Measurements from ENCODE around the gene ARID4A.
A peak's percentile ranks its signal among the peaks of the same experiment; 100 is the strongest.

Gene ARID4A

DNA sequence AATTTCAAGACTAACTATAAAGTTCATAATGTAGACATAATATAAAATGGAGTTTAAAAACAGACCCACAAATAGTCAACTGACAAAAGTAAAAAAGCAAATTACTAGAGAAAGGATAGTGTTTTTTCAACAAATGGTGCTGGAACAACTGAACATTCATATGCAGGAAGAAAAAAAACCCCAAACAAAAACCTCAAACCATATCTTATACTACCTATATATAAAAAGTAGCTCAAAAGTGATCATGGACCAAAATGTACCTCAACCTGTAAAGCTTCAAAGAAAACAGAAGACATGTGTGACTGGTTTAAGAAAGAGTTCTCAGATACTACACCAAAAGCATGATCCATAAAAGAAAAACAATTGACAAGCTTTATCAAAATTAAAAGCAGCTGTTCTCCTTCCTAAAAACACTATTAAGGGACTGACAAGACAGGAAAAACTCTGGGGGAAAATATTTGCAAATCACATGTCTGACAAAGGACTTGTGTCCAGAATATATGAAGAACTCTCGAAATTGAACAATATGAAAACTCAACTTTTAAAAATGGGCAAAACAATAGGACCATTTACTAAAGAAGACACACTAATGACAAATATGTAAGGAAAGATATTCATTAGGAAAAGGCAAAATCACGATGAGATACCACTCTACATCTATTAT lies 22.7 kb upstream of the ARID4A start:
- no peak for TF ChIP-seq EZH2 (IDR thresholded peaks at IDR 0.05; ENCODE audit: borderline replicate concordance, low read length)
- TF ChIP-seq, protein P1, sequence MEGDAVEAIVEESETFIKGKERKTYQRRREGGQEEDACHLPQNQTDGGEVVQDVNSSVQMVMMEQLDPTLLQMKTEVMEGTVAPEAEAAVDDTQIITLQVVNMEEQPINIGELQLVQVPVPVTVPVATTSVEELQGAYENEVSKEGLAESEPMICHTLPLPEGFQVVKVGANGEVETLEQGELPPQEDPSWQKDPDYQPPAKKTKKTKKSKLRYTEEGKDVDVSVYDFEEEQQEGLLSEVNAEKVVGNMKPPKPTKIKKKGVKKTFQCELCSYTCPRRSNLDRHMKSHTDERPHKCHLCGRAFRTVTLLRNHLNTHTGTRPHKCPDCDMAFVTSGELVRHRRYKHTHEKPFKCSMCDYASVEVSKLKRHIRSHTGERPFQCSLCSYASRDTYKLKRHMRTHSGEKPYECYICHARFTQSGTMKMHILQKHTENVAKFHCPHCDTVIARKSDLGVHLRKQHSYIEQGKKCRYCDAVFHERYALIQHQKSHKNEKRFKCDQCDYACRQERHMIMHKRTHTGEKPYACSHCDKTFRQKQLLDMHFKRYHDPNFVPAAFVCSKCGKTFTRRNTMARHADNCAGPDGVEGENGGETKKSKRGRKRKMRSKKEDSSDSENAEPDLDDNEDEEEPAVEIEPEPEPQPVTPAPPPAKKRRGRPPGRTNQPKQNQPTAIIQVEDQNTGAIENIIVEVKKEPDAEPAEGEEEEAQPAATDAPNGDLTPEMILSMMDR (IDR thresholded peaks at IDR 0.05; ENCODE audit: low read length): no peak
- H3K4me3 ChIP-seq (ENCODE audit: low read depth, low read length, poor library complexity, severe bottlenecking): no peak overlapping the region
- H3F3A ChIP-seq (ENCODE audit: insufficient read depth, low read length): no peaks in the 10 kb centered on the region
- no peaks in the 10 kb centered on the region for H3K27me3 ChIP-seq (ENCODE audit: insufficient read depth, low read length)
- peaks cover 31% of the 10 kb centered on the region for H3K79me2 ChIP-seq (ENCODE audit: insufficient read depth, low read length)
- no peak overlapping the region for H3K4me2 ChIP-seq (ENCODE audit: low read length)
- peaks cover 83% of the 10 kb centered on the region for H3K36me3 ChIP-seq (ENCODE audit: insufficient read depth, low read length)
- H3K9ac ChIP-seq (ENCODE audit: low read length): no peak overlapping the region
- H3K9me3 ChIP-seq (ENCODE audit: low read length): no peaks in the 10 kb centered on the region
- peaks cover 5% of the 10 kb centered on the region for H3K4me1 ChIP-seq (ENCODE audit: insufficient read depth, low read length, severe bottlenecking)
- H4K20me1 ChIP-seq (ENCODE audit: insufficient read depth, low read length): no peaks in the 10 kb centered on the region; the same call in 1 of the 2 replicates
- H3K27ac ChIP-seq (ENCODE audit: low read depth, low read length, poor library complexity, severe bottlenecking): peak overlapping the region; percentile 23
- no peak overlapping the region for H2AFZ ChIP-seq (ENCODE audit: low read length)
- no peaks in the 10 kb centered on the region for H3K9me2 ChIP-seq (ENCODE audit: low read depth, low read length)

DNA sequence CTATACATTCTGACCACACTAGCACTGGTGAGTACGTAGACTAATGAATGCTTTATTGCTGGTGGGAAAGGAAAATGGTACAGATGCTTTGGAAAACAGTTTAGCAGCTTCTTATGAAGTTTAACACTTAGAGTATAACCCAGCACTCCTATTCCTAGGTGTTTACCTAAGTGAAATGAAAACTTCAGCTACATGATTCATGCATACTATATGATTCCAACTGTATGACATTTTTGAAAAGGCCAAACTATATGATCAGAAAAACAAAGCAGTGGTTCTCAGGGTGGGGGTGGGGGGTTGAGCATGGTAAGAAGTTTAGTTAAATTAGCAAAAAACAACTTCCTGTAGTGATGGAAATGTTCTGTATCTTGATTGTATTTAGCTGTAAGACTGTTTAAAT lies 22.1 kb upstream of the ARID4A start:
- H3K9me3 ChIP-seq (ENCODE audit: low read length): no peaks in the 10 kb centered on the region
- H3K9ac ChIP-seq (ENCODE audit: low read length): no peak overlapping the region
- no peaks in the 10 kb centered on the region; the same call in 1 of the 2 replicates for H4K20me1 ChIP-seq (ENCODE audit: insufficient read depth, low read length)
- peak overlapping the region; percentile 23 for H3K27ac ChIP-seq (ENCODE audit: low read depth, low read length, poor library complexity, severe bottlenecking)
- H2AFZ ChIP-seq (ENCODE audit: low read length): no peak overlapping the region
- TF ChIP-seq, protein P1 (IDR thresholded peaks at IDR 0.05; ENCODE audit: low read length): no peak
- no peak for TF ChIP-seq EZH2 (IDR thresholded peaks at IDR 0.05; ENCODE audit: borderline replicate concordance, low read length)
- H3K4me3 ChIP-seq (ENCODE audit: low read depth, low read length, poor library complexity, severe bottlenecking): no peak overlapping the region
- H3K4me1 ChIP-seq (ENCODE audit: insufficient read depth, low read length, severe bottlenecking): peaks cover 9% of the 10 kb centered on the region
- H3K36me3 ChIP-seq (ENCODE audit: insufficient read depth, low read length): peaks cover 83% of the 10 kb centered on the region
- H3K27me3 ChIP-seq (ENCODE audit: insufficient read depth, low read length): no peaks in the 10 kb centered on the region
- H3K4me2 ChIP-seq (ENCODE audit: low read length): no peak overlapping the region
- H3F3A ChIP-seq (ENCODE audit: insufficient read depth, low read length): no peaks in the 10 kb centered on the region
- H3K9me2 ChIP-seq (ENCODE audit: low read depth, low read length): no peaks in the 10 kb centered on the region
- H3K79me2 ChIP-seq (ENCODE audit: insufficient read depth, low read length): peaks cover 36% of the 10 kb centered on the region

DNA sequence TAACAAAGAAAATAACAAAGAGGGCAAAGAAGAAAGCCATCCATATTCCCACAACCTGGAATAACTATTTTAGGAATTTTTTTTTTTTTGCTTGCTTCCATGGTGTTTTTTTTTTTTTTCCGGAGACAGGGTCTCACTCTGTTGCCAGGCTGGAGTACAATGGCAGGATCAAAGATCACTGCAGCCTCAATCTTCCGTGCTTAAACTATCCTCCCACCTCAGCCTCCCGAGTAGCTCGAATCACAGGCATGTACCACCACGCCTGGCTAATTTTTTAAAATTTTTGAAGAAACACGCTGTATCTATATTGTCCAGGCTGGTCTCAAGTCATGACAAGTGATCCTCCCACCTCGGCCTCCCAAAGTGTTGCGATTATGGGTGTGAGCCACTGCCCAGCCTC lies 20.2 kb upstream of the ARID4A start:
- Histone ChIP-seq H3K79me2 (ENCODE audit: insufficient read depth, low read length) (peaks cover 38% of the 10 kb centered on the region), H3K4me1 (ENCODE audit: insufficient read depth, low read length, severe bottlenecking) (peaks cover 21% of the 10 kb centered on the region), H2AFZ (ENCODE audit: low read length) (no peak overlapping the region), H3K36me3 (ENCODE audit: insufficient read depth, low read length) (peaks cover 80% of the 10 kb centered on the region), H3K4me2 (ENCODE audit: low read length) (no peak overlapping the region), H3K27ac (ENCODE audit: low read depth, low read length, poor library complexity, severe bottlenecking) (no peak overlapping the region), H3K9me2 (ENCODE audit: low read depth, low read length) (no peaks in the 10 kb centered on the region), H3F3A (ENCODE audit: insufficient read depth, low read length) (no peaks in the 10 kb centered on the region), H3K9ac (ENCODE audit: low read length) (no peak overlapping the region), H3K4me3 (ENCODE audit: low read depth, low read length, poor library complexity, severe bottlenecking) (no peak overlapping the region), H3K27me3 (ENCODE audit: insufficient read depth, low read length) (no peaks in the 10 kb centered on the region), H3K9me3 (ENCODE audit: low read length) (no peaks in the 10 kb centered on the region), H4K20me1 (ENCODE audit: insufficient read depth, low read length) (no peaks in the 10 kb centered on the region; the same call in 1 of the 2 replicates)
- TF ChIP-seq, protein P1 (IDR thresholded peaks at IDR 0.05; ENCODE audit: low read length): no peak
- no peak for TF ChIP-seq EZH2 (IDR thresholded peaks at IDR 0.05; ENCODE audit: borderline replicate concordance, low read length)
